TTC549 (cell line): Measurements from ENCODE around the gene QSOX2.

Experiments used
- FAIRE-seq: peaks from 2 replicates; lab custom pipeline; 2012; peaks lifted over from hg19 to GRCh38; lab: Jason Lieb, UNC

The QSOX2 gene

GRCh38 chr9:136235709-136236455 lies 9.7 kb downstream of the QSOX2 start:
- FAIRE-seq = no peak

GRCh38 chr9:136235171-136235570 lies 10.4 kb downstream of the QSOX2 start:
- FAIRE-seq = no peak

- no peak for FAIRE-seq
Measured at GRCh38 chr9:136234597-136234996, 11.0 kb downstream of the QSOX2 start.

- no peak for FAIRE-seq
Measured at GRCh38 chr9:136233868-136234267, 11.7 kb downstream of the QSOX2 start.

GRCh38 chr9:136233411-136233810 lies 12.2 kb downstream of the QSOX2 start:
- no peak for FAIRE-seq

- FAIRE-seq = no peak
Measured at GRCh38 chr9:136232969-136233368, 12.6 kb downstream of the QSOX2 start.

GRCh38 chr9:136231478-136232297 lies 13.9 kb downstream of the QSOX2 start:
- FAIRE-seq = no peak

GRCh38 chr9:136230773-136231172 lies 14.8 kb downstream of the QSOX2 start:
- FAIRE-seq = no peak

- FAIRE-seq = no peak
Measured at GRCh38 chr9:136230365-136230764, 15.2 kb downstream of the QSOX2 start.

GRCh38 chr9:136229096-136230065 lies 16.2 kb downstream of the QSOX2 start:
- no peak for FAIRE-seq

- no peak for FAIRE-seq
Measured at GRCh38 chr9:136228107-136228875, 17.3 kb downstream of the QSOX2 start.

GRCh38 chr9:136226680-136227407 lies 18.8 kb downstream of the QSOX2 start:
- no peak for FAIRE-seq

GRCh38 chr9:136225748-136226679 lies 19.6 kb downstream of the QSOX2 start:
- no peak for FAIRE-seq

- FAIRE-seq = no peak
Measured at GRCh38 chr9:136225366-136225747, 20.3 kb downstream of the QSOX2 start.

GRCh38 chr9:136223871-136224640 lies 21.6 kb downstream of the QSOX2 start:
- FAIRE-seq = no peak

GRCh38 chr9:136222906-136223285 lies 22.7 kb downstream of the QSOX2 start:
- no peak for FAIRE-seq

GRCh38 chr9:136222166-136222905 lies 23.3 kb downstream of the QSOX2 start:
- FAIRE-seq = no peak

- FAIRE-seq = no peak
Measured at GRCh38 chr9:136220017-136220729, 25.4 kb downstream of the QSOX2 start.
